Activated CD8-positive, alpha-beta memory T cell treated with anti-CD3 and anti-CD28 coated beads, Interleukin-2, amount 50 U/mL, for 4 hours (primary cell): ENCODE measurements around the gene PFDN2.
"Not testable (repeated sequence)": the region's sequence is repeated elsewhere in the genome, so short reads cannot be mapped to it uniquely, and the experiment has no call there.

Experiments
- DNase-seq: peaks from one replicate; pipeline ENCODE4 v3.0.0-alpha.2; 2020

Gene PFDN2

GRCh38 chr1:161137881-161138280 lies 20.0 kb upstream of the PFDN2 start:
- DNase-seq: no peak

GRCh38 chr1:161133220-161133740 lies 15.4 kb upstream of the PFDN2 start:
- no peak for DNase-seq

GRCh38 chr1:161132410-161133219 lies 14.8 kb upstream of the PFDN2 start, which contains the start of gene DEDD:
Gene DEDD (minus strand): TSS chr1:161132667. CDS start chr1:161124462, 8,205 bp downstream.
- DNase-seq: peak; percentile 87

- no peak for DNase-seq
Observed at GRCh38 chr1:161131523-161132409, 13.9 kb upstream of the PFDN2 start.

GRCh38 chr1:161130266-161130665 lies 12.4 kb upstream of the PFDN2 start:
- DNase-seq: no peak

GRCh38 chr1:161128591-161129420 lies 11.0 kb upstream of the PFDN2 start:
- DNase-seq: no peak

GRCh38 chr1:161127649-161128048 lies 9.8 kb upstream of the PFDN2 start:
- no peak for DNase-seq

GRCh38 chr1:161122967-161123366 lies 5.1 kb upstream of the PFDN2 start:
- DNase-seq: no peak

GRCh38 chr1:161121834-161122233 lies 4.0 kb upstream of the PFDN2 start:
- DNase-seq: no peak

GRCh38 chr1:161121042-161121650 lies 3.3 kb upstream of the PFDN2 start:
- DNase-seq: no peak

GRCh38 chr1:161119092-161119903 lies 1.5 kb upstream of the PFDN2 start:
- peak; percentile 53 for DNase-seq

- DNase-seq: not testable (repeated sequence)
Observed at GRCh38 chr1:161115961-161116360, 1.9 kb downstream of the PFDN2 start.

- peak; percentile 29 for DNase-seq
Observed at GRCh38 chr1:161115132-161115711, 2.6 kb downstream of the PFDN2 start.

- no peak for DNase-seq
Observed at GRCh38 chr1:161114556-161114955, 3.3 kb downstream of the PFDN2 start.

- no peak for DNase-seq
Observed at GRCh38 chr1:161113915-161114314, 3.9 kb downstream of the PFDN2 start.

- no peak for DNase-seq
Observed at GRCh38 chr1:161111527-161111926, 6.3 kb downstream of the PFDN2 start.

GRCh38 chr1:161111117-161111516 lies 6.7 kb downstream of the PFDN2 start:
- DNase-seq: no peak

GRCh38 chr1:161106431-161106830 lies 11.4 kb downstream of the PFDN2 start:
- no peak for DNase-seq

GRCh38 chr1:161100556-161100955 lies 17.3 kb downstream of the PFDN2 start:
- no peak for DNase-seq

- no peak for DNase-seq
Observed at GRCh38 chr1:161099090-161099802, 18.6 kb downstream of the PFDN2 start.
